Measurements from ENCODE around the gene RGP1.

The RGP1 gene

DNA sequence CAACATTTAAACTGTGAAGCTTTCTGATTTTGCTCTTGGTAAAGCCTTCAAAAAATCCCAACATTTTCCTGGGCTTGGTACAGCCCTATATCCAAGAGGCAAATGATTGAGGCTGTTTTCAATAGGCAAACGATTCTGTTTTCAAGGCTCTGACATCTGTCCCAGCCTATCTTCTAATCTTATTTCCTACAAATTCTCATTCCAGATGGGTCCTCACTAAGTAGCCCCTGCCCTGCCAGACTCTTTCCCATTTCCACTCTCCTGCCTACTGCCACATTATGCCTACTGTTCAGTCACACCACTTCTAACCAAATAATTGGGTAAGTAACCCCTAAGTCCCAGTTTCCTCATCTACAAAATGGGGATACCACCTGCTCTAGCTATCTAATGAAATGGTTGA, 3.5 kb upstream of the RGP1 start:
- no peak for DNase-seq

DNA sequence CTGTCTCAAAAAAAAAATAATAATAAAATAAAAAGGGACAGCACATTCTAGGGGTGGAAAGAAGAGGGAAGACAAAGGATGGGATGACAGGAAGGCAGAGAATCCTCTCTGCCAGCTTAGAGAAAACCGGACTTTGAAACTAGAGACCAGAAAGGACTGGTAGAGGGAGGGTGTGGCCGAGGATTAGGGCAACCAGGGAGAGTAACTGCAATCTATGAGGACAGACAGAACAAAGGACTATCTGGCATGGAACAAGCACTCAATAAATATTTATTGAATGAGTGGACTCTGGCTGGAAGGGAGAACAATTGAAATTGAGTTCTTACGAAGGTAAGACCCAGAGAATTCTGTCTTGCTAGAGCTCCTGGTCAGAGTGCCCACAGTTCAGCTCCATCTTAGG, 2.5 kb upstream of the RGP1 start:
- no peak for DNase-seq

DNA sequence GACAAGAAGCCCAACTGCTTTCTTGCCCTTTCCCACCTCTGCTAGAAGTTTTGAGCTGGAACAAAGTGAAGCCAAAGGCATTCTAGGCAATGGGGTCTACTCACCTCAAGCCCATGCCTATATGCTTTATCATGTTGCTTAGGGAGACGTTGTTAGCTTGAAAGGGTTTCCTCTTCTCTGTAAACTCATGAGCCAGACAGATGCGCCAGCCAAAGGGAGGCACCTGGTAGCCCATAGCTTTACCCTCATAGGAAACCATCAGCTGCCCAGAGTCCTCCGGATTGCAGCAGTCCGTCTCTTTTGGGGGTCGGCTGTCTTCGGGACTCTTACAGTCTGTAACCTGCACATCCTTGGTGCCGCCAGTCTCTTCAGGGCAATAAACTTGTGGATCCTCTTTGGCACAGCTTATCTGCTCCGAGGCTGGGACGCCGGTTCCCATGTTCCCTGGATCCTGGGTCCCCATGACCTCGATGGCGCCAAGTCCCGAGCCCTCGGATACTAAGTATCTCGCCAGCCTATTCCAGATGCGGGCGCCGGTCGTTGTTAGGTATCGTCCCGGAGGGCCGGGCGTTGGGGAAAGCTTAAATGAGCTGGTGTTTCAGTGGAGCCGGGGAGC, 737 bp upstream of the RGP1 start:
- no peak for DNase-seq

DNA sequence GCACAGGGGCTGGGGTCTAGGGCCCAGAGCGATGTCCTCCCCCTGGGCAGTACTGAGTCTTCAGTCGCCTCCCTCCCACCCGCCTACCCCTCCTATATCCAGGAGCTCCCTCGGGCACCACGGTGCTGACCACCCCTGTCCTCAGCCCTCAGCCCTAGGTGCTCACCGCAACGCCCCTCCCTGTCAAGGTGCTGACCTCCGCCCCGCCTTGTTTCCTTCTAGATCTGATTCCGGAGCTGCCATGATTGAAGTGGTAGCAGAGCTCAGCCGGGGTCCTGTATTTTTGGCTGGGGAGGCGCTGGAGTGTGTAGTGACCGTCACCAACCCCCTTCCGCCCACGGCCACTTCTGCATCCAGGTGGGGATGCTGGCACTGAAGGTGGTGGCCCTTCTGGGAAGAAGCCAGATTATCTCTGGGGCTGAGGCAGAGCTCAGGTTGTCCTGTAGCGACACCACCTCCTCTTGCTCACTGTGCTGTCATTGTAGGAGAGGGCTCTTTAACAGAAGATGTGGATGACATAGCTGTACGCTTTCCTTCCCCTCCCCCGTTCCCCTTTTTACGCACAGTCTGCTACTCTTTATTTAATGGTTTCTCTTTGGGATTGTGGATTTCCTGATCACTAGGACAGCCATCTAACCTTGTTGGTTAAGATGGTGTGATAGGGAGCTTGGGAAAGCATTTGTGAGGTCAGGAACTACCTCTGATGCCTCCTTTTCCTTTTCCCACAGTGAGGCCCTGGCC, 598 bp downstream of the RGP1 start:
- DNase-seq: peak in 1 of 2 experiments; percentile 10

DNA sequence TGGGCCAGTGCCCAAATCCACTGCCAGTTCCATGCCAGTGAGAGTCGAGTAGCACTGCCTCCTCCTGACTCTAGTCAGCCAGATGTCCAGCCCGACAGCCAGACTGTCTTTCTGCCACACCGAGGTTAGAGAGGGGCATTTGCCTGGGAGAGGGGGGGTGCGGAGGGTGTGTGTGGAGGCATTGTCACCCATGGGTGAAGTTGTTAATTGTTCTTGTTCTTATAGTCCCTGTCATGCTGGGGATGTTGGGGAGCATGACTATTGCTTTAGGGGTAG, 1.1 kb downstream of the RGP1 start:
- no peak for DNase-seq

DNA sequence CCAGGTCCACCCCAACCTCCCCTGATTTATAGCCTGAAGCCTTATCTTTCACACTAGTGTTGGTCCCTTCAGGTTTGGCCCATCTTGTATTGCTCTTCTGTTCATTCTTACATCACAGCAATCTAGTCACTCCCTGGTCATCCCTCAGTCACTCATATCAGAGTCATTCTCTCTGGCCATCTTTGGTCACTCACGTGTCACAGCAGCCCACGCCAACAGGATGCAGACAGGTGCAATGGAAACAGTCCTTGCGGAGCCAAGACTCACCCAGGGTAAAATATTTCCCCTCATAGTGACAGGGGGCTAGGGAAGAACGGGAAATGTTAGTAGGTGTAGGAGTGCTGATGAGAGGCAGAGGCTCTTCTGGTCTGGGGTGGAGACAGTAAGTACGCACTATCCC, 4.4 kb downstream of the RGP1 start:
- DNase-seq: no peak

DNA sequence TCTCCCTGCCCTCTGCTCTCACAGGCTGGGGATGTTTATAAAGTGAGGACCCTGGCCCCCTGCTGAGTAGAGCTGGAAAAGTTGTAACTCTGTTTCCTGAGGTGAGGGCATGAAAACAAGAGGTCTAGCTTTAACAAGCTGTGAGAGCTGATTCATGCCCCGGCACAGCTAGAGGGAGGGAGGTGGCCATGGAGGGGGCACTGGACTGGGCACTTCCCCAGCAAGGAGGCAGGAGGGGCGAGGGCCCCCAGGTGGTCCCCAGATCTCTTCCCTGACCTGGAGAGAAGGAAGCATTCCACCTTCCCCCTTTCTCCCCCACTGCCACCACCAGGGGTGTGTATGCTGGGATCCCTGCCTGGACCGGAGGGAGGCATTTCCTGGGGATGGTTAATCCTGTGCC, 5.2 kb downstream of the RGP1 start, which contains the start of gene MSMP:
Gene MSMP, minus strand, starts transcription at position 13 of the 400 bp plus-strand sequence. CDS start 147 bp downstream, outside the sequence.
- DNase-seq: no peak

DNA sequence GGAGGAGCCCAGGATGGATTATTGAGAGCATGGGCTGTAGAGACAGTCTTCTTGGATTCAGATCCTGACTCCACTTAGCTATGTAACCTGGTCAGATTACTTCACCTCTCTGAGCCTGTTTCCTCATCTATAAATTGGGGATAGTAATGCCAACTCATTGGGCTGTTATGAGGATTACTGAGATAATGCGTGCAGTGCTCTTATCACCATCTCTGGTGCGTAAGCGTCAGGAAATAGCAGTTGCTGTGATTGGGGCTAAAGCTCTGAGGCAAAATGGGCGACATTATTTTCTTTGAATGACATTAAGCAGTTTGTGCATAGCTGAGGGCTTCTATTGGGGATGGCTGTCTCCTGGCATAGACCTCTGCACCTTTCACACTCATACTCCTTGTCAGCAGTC, 6.0 kb downstream of the RGP1 start:
- DNase-seq: no peak

DNA sequence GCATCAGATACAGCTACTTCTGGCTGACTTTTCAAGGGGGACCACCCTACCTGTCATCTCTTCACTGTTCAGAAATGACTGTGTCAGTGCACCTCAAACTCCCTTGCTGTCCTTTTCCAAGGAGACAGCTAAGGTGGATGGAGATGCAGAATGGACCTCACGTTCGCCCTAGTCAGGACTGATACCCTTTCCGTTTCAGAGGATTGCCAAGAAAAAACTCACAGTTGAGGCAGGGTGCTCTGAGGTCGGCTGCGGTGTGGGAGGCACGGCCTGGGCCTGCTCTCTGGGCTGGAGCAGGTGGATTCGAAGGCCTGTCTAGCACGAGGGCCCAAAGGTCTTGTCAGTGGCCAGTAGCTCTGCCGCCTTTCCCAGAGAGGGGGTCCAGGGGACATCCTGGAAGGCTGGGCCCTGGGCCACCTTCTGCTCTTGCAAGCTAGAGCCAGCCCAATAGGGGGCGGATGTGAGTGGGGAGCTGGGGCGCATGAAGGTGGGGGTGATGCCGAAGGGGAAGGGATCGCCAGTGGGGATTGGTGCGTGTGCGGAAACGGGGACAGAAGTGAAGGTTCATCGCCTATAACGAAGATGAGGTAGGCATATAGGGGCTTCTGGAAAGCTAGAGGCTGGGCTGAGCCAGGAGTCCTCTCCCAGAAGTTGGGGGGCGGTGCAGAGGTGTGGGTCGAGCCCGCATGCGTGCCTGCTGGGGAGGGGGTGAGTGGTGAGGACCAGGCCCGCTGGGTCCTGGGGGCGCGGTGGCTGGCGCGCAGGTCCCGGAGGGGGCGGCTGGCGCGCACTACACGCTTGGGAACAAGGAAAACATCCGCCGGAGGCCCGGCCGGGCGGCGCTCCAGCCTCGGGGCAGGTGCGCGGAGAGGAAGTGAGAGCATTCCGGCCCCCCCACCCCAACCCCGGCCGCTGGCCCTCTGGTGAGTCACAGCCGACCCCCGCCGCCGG, 7.5 kb downstream of the RGP1 start:
- DNase-seq: peak in 1 of 2 experiments; percentile 55

DNA sequence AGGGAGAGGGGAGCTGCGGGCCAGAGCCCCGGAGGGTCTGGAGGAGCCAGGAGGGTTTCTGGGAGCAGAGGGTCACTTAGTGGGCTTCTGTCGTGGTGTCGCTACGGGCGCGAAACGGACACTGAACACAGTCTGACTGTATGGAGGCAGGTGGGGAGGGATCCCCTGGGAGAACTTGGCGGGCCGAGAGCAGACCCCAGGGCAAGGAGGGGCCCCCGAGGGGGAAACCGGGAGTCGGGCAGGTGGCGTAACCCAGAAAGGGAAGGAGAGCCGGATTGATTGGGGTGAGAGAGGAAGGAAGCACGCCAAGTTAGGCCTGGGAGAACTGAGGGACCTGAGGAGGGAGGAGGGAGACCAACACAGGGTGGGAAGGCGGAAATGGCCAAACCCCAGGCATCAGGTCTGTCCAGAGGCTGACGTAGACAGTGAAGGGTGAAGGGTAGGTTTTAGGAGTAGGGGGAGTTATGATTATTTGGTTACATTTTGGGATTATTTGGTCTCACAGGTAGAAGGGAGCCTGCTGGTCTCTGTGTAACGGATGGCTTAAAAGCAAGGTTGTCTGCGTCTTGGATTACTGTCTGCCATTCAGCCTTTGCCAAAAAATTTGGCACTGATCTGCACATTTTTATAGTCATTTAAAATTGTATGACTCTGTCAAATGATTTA, 8.3 kb downstream of the RGP1 start:
- peak; percentile 19 to 67 for DNase-seq

DNA sequence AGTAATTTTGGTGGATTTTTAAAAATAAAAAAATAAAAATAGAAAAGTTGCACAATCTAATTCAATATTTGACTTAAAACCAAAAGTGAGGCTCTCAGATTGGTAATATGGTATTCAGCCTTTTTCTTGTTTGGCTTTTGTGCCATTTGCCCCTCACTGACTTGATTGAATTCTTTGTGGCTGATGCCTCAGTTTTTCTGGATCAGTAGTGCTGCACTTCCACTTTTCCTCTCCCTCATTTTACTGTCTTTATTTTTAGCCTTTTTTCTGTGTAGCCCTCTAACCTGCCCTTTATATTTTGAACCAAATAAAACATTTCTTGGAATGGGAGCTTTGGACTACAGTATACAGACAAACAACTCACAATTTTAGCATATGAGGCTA, 8.8 kb downstream of the RGP1 start:
- no peak for DNase-seq

DNA sequence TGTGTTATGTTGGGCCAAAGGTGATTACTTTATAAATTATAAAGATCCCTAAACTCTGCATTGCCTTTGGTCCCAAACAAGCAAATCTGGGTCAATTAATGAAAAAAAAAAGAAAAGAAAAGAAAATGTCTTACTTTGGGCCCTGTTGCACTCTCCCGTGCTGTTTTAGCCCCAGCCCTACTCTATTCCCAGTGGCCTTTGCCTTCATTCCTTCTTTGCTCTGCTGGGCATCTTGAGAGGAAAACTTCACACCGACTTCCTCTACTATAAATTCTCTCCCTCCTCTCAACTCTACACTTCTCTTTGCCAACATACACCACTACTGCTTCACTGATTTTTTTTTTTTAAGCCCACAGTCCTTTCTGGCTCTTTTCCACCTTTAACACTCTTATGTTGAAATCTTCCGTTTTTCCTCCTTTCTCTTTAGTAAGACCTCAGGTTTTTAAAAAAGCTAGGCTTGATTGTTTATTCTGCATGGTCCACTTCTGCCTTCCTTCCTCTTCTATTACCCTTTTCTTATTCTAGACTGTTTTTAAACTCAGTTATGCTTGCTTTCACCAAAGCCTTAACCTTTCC, 9.5 kb downstream of the RGP1 start:
- DNase-seq: no peak

DNA sequence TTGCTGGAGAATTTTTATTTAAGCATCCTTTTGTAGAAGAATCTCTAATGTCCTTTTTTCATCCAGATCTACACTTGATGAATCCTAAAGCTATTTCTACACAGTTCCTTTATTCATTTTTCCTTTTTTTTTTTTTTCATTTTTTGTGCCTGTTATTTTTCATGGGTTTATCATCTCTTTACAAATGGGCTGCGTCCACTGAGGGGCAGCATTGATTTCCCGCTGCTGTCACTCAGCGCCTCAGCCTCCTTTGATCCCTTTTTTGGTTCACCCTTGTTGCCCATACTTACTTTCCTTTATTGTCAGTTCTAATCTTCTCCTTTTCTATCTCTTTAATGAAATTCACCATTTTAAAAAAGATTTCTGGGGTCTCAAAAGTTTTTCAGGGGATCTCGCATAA, 10.7 kb downstream of the RGP1 start:
- DNase-seq: no peak

DNA sequence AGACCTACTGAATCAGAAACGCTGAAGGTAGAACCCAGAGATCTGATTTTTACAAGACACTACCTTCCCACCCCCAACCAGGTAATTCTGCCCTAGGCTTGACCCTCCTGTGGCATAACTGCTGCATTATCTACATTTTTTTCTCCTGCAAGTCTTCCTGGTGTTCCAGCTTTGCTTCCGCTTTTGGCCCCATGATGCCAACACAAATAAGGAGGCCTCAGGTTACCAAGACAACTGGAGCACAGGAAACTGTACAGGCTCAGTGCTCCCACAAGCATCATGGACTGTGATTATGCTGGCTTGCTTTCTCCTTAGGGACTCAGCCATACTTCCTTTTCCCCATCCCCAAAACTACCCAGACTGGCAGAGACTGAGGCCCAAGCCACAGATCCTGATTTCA, 11.6 kb downstream of the RGP1 start:
- no peak for DNase-seq

DNA sequence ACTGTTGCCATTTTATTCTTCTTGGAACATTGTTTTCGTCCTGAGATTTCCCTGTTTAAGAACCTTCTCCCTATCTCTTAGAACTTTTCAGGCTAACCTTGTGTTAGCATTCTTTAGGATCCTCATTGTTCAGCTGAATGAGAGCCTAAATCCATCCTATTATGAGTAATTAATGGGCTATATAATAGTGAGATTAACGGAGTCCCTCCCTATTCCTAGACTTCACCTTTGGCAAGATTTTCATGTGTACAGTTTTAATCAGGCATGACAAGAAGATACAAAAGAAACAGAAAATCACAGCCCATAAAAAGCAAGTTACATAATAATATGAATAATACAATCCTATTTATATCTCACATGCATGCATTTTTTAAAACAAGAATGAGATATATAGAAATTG, 14.1 kb downstream of the RGP1 start:
- DNase-seq: no peak

DNA sequence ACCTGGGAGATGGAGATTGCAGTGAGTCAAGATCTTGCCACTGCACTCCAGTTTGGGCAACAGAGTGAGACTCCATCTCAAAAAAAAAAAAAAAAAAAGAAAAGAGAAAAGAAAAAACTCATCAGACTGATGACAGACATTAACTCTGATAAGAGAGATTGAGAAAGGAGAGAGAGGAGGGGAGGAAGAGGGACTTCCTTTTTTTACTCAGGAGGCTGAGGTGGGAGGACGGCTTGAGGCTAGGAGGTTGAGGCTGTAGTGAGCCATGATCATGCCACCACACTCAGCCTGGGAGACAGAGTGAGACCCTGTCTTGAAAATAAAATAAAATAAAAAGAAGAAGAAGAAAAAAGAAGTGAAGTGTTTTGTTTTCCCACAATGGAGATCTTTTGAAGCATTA, 14.7 kb downstream of the RGP1 start:
- DNase-seq: no peak

DNA sequence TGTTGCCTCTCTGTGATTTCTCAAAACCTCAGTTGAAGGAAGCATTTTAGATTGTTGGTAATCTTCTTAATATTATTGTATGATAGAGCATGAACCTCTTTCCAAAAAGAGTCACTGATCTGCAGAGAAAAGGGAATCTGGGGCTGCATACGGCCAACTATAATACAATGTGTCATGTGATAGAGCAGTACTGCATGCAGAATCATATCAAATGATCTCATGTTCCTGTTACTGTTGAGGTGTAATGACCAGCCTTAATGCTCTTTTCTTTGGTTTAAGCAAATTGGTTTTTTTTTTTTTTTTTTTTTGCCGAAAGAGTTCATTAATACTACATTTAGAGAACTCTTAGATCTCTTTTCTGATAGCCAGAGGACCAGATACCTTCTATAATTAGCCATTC, 17.9 kb downstream of the RGP1 start:
- DNase-seq: no peak

DNA sequence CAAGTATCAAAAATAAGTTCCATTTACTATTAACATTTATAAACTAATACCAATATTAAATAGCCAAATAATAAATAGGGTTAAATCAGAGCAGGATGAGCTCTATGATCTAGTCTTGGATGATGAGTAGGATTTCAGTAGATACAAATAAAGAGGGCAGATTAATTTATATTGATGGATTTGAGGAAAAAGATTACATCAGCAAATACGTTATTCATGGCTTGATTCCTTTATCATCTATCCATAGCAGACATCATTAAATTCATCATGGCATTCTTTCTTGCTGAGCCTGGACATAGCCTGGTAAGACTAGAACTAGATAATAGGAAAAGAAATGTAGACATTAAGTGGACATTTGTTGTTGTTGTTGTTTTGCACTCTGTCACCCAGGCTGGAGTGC, 18.4 kb downstream of the RGP1 start:
- DNase-seq: no peak

DNA sequence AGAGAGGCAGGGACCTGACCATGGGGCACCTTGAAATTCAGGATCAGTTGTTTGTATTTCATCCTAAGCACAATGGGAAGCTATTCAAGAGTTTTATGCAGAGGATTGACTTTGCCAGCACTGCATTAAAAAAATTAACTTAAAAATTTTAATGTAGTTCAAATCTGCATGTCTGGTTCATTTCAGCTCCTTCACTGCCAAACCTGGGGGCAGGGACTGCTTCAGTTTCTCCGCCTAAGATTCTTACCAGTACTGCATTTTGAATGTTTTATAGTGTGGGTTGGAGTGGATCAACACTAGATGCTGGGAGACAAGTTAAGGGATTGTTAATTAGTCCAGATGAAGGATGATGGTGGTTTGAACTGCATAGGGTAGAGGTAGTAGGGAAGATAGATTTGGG, 20.7 kb downstream of the RGP1 start:
- no peak for DNase-seq

DNA sequence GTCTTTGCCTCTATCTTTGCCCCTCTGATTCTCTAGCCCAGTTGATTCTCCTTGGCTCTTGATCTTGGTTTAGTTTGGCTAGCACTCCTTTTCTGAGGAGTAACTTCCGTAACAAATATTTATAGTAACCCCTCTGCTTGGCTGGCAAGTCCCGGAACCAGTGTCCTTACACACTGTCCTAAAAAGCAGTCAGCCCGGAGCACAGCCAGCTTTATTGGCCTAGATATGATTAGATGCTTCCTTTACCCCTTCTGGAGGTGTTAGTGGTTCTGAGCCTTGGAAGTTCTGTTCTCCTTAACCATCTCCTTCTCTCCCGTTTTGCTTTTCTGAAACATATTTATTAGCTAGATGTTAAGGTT, 22.0 kb downstream of the RGP1 start:
- no peak for DNase-seq

DNA sequence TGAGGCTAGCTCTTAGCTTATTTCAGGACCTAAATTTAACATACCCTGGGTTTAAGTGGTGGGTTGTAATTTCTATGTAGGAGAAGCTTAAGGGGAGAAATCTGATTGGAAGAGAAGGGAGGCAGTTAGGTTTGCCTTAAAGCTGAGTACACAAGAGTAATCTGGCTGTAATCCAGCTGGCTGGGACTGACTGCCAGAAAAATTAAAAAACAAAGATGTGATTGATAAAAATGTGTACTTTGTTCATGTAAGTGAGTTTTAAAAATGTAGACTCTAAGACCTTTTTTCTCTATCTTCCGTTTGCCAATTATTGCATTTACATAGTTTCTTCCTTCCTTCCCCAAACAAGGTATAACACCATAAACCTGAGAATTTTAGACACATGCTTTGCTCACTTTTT, 22.4 kb downstream of the RGP1 start:
- no peak for DNase-seq

DNA sequence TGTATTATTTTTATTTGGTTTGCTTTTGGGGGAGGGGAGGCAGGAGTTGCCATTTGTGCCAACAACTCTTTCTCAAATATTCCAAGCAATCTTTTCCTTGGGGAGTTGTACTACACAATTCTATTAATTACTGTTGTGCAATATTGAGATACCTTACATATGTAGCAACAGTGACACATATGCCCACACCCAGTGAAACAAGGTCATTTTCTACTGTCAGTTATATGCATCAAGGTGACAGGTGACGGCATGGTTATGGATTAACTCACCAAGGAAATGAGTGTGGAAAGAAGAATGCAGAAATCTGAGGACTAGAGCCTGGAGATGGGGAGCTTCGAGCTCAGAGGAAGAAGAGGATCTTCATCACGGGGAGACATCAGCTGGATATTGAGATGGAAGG, 22.9 kb downstream of the RGP1 start:
- DNase-seq: peak in 1 of 2 experiments; percentile 9
